Activated T-helper 9 cell treated with anti-CD3 and anti-CD28 coated beads, Interleukin-2, amount 50 U/mL, for 16 hours (primary cell): ENCODE data around the gene BRD3.

ENCODE experiments used
- DNase-seq: peaks from one replicate; pipeline ENCODE4 v3.0.0-alpha.2; 2020; ENCODE audit warnings: low read depth

BRD3 gene

GRCh38 chr9:134039386-134040175 is 28.2 kb downstream of the BRD3 start:
- DNase-seq, result no peak

GRCh38 chr9:134037641-134038040 is 30.2 kb downstream of the BRD3 start:
- DNase-seq, result no peak

GRCh38 chr9:134036130-134036529 is 31.7 kb downstream of the BRD3 start:
- DNase-seq, result no peak

GRCh38 chr9:134035041-134036039 is 32.5 kb downstream of the BRD3 start:
- DNase-seq, result no peak

- no peak for DNase-seq
Observed at GRCh38 chr9:134034215-134035040, 33.4 kb downstream of the BRD3 start.

GRCh38 chr9:134033516-134034214 is 34.2 kb downstream of the BRD3 start:
- DNase-seq, result no peak

GRCh38 chr9:134032456-134033222 is 35.2 kb downstream of the BRD3 start:
- DNase-seq, result no peak

- no peak for DNase-seq
Observed at GRCh38 chr9:134031783-134032182, 36.0 kb downstream of the BRD3 start.

GRCh38 chr9:134030821-134031470 is 36.9 kb downstream of the BRD3 start:
- DNase-seq, result no peak

- no peak for DNase-seq
Observed at GRCh38 chr9:134029248-134030226, 38.3 kb downstream of the BRD3 start.

- no peak for DNase-seq
Observed at GRCh38 chr9:134028575-134029247, 39.1 kb downstream of the BRD3 start.

GRCh38 chr9:134028076-134028475 is 39.8 kb downstream of the BRD3 start:
- DNase-seq, result no peak

- DNase-seq, result no peak
Observed at GRCh38 chr9:134027561-134027960, 40.3 kb downstream of the BRD3 start.

GRCh38 chr9:134026981-134027380 is 40.8 kb downstream of the BRD3 start:
- DNase-seq, result no peak

- no peak for DNase-seq
Observed at GRCh38 chr9:134026581-134026980, 41.2 kb downstream of the BRD3 start.

GRCh38 chr9:134025606-134026541 is 42.0 kb downstream of the BRD3 start:
- DNase-seq, result peak; percentile 28
